ENCODE data around the gene LRP8.

GRCh38 chr1:53368314-53369033 lies 40.6 kb upstream of the LRP8 start:
- TF ChIP-seq CTCF (conservative IDR thresholded peaks at IDR 0.05; ENCODE audit: low read length) (no peak), EZH2phosphoT487 (IDR thresholded peaks at IDR 0.05; ENCODE audit: borderline replicate concordance) (no peak)
